GM19372 (cell line): ENCODE data around the gene TBL1X.

Experiments
- ATAC-seq: cut with Tn5 transposase; IDR thresholded peaks from one replicate; pipeline ENCODE4 v1.9.1; 2021; ENCODE audit warnings: mild to moderate bottlenecking, low read depth, moderate library complexity; ENCODE audit not compliant: unreplicated experiment

Gene TBL1X

DNA sequence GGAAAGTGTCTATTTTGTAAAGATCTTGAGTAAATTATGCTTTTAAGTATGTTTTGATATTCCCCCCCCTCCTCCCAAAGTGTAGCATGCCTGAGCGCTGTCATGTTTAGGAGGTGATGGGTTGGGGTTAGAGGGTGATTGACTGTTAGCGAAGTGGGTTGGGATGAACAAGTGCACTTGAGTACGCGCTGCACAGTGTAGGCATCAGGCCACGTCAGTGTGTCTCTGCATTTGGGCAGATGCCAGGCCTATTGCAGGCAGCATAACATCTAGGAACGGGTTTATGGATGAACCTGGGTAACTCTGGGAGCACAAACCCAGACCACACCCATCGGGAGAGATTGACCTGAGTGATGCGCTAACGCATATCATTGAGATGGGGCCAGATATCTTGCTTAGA lies 111.2 kb downstream of the TBL1X start:
- no peak for ATAC-seq

DNA sequence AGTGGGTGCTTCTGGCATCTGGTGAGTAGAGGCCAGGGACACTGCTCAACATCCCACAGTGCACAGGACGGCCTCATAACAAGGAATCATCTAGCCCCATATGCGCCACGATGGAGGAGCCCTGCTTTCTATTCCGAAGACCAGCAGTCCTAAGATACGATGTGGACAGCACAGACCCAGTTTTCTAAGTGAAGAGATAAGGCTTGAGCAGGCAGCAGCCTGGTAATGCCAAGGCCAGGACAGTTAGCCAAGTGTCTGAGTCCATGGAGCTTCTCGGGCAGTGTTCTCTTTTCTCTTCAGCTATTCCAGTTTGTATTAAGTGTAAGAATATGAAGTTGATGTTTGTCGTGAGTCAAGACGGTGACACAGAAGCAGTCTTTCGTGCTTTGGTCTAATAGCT lies 112.7 kb downstream of the TBL1X start:
- ATAC-seq: no peak

DNA sequence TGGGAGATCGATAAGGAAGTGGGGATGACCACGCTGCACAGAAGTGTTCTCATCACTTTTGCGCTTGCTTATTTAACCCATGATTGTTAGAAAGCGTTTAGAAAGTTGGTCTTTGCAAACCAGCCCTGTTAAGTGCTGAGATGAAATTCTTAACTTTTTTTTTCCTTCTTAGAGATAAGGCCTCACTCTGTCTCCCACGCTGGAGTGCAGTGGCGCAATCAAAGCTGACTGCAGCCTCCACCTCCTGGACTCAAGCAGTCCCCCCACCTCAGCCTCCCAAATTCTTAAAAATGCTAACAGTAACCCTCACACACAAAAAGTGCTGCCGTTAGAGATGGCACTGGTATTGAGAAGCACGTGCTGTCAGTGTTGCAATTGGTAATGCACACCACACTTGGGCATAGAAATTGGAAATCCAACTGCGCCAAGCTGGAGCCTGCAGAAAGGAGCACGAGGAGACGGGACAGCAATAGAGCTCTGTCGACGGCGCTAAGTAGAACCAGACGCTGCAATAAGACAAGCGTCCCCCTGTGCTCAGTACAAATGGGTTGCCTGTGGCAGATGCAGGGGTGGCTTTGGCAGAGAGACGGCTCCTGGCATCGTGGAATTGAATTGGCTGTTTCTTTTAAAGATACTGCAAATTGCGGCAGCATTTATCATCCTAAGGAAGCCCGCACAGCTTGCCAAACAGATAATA lies 113.4 kb downstream of the TBL1X start:
- ATAC-seq: no peak

- ATAC-seq: no peak
These were observed 117.0 kb downstream of the TBL1X start for GRCh38 chrX:9581771-9582385.

- ATAC-seq: no peak
These were observed 118.1 kb downstream of the TBL1X start for GRCh38 chrX:9582956-9583355.

GRCh38 chrX:9586992-9587392 lies 122.1 kb downstream of the TBL1X start:
- no peak for ATAC-seq

GRCh38 chrX:9587642-9588041 lies 122.8 kb downstream of the TBL1X start:
- ATAC-seq: no peak

DNA sequence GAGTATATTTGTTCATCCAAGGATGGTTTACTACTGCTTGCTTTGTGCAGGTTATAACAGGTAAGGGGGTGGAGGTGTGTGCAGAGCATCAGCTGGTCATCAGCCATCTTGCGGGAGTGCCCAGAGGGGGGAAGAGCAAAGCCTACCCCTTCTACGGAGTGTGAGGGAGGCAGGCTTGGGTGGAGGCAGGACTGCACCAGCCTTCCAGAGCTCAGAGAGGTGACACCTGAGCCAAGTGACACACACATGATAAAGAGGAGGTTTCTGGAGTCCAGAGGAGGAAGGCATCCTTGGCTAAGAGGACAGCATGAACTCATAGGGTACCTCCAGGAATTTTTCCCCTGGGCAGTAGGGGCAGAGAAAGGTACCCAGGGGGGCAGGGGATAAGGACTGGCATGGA lies 126.6 kb downstream of the TBL1X start:
- no peak for ATAC-seq

GRCh38 chrX:9593756-9594155 lies 128.9 kb downstream of the TBL1X start:
- ATAC-seq: no peak

GRCh38 chrX:9595174-9595573 lies 130.3 kb downstream of the TBL1X start:
- no peak for ATAC-seq

DNA sequence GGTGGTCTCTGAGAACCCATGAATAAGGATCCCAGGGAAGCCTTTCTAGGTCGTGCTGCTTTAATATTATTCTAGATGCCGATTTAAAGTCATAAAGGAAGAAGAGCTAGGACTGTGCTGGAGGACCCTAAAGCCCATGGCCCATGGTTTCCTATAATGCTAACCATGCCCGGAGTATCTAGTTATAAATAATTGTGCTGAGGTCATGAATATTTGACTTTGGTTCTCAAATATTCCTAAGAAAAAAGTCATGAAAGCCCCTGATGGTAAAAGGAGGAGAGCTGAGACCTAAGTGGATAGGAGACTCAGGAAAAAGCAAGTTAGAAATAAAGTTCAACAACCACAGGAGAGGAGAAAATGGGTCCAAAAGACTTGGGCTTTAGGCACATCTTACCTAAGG lies 132.0 kb downstream of the TBL1X start:
- ATAC-seq: no peak

GRCh38 chrX:9597361-9598035 lies 132.6 kb downstream of the TBL1X start:
- no peak for ATAC-seq

DNA sequence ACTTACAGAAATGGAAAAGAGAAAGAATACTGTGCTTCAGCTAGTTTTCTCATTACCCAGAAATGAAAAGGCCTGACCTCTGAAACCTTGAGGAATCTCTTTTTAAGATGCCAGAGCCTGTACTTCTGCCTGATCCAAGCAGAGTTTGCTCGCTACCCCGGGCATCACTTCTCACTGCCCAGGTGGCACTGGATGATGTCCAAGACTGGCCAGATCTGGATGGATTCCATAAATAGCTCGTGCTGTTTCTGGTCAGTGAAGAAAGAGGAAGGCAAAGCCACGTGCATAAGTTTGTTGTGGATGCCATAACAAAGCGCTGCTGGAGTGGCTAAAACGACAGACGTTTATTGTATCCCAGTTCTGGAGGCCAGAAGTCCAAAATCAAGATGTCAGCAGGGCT lies 133.5 kb downstream of the TBL1X start:
- ATAC-seq: no peak

DNA sequence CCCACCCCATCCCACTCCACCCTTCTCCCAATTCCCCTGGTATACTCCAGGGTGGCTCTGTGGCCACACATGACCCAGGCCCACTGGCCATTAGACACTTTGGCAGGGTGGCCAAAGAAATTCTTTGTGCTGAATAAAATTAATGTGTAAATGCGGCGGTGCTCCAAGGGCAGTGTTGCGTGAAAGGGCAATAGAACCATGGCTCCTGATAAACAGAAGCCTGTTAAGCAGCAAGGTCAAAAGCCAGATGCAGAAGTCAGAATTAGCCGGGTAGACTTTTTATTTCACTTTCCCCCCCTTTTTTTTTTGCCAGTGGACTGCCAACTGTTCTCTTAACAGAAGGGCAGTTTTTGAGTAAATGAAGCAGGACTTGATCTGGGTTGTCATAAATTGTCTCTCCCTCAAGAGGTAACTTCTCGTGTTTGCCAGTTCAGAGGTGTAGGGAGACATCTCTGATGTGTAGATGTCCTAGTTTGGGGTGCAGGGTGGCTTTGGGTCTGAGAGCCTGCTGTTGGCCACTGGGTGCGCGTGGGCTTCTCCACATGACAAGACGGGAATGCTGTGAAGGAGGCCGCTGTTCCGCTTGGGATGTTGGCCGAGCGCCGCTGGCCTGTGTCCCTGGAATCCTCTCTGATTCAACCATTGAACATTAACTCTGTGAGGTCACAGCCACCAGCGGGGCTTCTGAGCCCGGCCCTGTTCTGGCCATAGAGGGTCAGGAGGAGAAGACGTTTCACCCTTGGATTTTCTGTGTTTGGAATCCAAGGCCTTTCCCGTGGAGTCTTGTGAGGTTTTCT lies 139.5 kb downstream of the TBL1X start:
- no peak for ATAC-seq

- ATAC-seq: no peak
These were observed 140.0 kb downstream of the TBL1X start for GRCh38 chrX:9604908-9605306.

DNA sequence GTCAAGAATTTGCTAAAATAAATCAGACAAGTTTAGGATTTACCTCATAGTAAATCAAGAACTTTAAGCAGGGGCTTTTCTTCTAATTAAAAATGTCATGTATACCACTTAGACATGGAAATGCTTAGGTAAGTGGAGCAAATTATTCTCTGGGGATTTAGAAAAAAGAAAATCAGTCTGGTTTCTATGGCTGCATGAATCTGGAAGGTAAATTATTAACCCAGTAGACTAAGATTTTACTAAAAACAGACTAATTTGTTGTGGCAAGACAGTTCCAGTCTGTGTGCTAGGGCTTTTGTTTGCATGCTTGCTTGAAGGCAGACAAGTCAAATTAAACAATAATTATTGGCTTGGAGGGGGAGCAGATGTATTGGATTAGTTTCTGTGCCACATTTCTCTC lies 140.6 kb downstream of the TBL1X start:
- ATAC-seq: no peak

- no peak for ATAC-seq
These were observed 142.1 kb downstream of the TBL1X start for GRCh38 chrX:9606971-9607370.

DNA sequence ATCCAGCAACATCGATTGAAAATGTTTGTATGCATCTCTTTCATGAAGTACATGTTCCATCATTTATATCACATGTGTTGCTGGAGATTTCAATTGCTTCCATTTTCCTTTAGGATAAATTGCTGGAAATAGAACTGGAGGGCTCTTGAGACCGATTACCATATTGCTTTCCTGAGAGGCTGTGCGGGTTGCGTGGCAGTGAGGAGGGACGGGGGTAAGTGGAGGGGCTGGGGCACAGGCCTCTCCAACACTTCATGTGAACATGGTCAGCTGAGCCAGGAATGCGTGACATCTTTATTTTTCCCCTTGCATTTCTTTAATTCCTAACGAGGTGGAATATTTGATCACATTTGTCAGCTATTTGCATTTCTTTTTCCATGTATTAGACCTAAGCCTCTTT lies 144.6 kb downstream of the TBL1X start:
- ATAC-seq: no peak

DNA sequence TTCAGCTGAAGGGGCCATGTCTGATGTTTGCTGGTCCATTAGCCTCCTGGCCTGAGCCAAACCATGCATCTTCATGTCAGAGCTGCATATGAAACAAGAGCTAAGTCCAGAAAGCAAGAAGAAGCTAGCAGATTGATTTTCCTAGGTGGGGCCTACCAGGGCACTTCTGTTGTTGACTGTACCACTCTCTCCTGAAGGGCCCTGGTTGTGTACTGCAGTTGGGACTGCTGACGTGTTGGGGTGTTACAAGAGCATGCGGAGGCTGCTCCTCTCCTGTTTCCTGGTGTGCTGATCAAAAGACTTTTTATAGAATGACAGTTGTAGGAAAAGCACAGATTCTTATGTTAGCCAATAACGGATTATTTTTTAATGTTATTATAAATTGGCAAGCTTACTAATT lies 145.1 kb downstream of the TBL1X start:
- ATAC-seq: no peak

DNA sequence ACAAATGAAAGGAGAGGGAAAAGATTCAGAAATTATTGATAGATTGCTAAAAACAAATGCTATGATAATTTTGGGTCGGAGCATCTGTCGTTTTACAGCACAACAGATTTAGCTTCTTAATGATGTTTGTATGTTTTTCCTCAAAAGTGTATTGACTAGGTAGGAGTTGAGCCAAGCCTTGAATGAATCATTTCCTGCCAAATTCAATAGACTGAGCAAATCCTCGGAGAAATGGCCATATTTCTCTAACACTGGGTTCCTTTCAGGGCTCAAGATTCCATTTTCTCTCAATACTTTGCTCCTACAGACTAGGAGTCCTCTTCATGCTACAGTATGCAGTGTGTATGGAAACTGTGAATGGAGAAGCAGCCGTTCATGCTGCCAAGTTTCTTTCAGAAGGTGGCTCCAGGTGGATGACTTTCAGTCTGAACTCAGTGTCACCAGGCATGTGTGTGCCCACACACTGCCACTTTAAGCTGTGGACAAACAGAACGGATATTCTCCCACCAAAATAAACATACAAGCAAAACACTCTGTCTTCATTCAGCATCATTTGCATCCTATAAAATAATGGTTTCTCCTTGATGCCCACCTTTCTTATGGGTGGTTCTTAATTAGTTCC lies 146.0 kb downstream of the TBL1X start:
- ATAC-seq: no peak
